ENCODE results near the gene BLTP3A.

Gene BLTP3A

GRCh38 chr6:34791164-34791700 lies 651 bp upstream of the BLTP3A start:
- no peaks in the 10 kb centered on the region for H3K27me3 ChIP-seq (ENCODE audit: insufficient read depth, poor library complexity, severe bottlenecking)
- H3K4me3 ChIP-seq (ENCODE audit: severe bottlenecking) = peak overlapping the region; percentile 99
- H3K9me3 ChIP-seq (ENCODE audit: severe bottlenecking) = no peaks in the 10 kb centered on the region
- no peak for DNase-seq (ENCODE audit: low spot score)
- H3K27ac ChIP-seq (ENCODE audit: poor library complexity, severe bottlenecking) = peak overlapping the region; percentile 55
- H3K36me3 ChIP-seq (ENCODE audit: low read depth) = no peaks in the 10 kb centered on the region
- no peaks in the 10 kb centered on the region for H3K4me1 ChIP-seq (ENCODE audit: insufficient read depth, poor library complexity, severe bottlenecking)
- TF ChIP-seq, protein P1, sequence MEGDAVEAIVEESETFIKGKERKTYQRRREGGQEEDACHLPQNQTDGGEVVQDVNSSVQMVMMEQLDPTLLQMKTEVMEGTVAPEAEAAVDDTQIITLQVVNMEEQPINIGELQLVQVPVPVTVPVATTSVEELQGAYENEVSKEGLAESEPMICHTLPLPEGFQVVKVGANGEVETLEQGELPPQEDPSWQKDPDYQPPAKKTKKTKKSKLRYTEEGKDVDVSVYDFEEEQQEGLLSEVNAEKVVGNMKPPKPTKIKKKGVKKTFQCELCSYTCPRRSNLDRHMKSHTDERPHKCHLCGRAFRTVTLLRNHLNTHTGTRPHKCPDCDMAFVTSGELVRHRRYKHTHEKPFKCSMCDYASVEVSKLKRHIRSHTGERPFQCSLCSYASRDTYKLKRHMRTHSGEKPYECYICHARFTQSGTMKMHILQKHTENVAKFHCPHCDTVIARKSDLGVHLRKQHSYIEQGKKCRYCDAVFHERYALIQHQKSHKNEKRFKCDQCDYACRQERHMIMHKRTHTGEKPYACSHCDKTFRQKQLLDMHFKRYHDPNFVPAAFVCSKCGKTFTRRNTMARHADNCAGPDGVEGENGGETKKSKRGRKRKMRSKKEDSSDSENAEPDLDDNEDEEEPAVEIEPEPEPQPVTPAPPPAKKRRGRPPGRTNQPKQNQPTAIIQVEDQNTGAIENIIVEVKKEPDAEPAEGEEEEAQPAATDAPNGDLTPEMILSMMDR (IDR thresholded peaks at IDR 0.05; ENCODE audit: poor library complexity, severe bottlenecking) = no peak
- peak; percentile 39 for ATAC-seq (ENCODE audit: low read depth)

DNA sequence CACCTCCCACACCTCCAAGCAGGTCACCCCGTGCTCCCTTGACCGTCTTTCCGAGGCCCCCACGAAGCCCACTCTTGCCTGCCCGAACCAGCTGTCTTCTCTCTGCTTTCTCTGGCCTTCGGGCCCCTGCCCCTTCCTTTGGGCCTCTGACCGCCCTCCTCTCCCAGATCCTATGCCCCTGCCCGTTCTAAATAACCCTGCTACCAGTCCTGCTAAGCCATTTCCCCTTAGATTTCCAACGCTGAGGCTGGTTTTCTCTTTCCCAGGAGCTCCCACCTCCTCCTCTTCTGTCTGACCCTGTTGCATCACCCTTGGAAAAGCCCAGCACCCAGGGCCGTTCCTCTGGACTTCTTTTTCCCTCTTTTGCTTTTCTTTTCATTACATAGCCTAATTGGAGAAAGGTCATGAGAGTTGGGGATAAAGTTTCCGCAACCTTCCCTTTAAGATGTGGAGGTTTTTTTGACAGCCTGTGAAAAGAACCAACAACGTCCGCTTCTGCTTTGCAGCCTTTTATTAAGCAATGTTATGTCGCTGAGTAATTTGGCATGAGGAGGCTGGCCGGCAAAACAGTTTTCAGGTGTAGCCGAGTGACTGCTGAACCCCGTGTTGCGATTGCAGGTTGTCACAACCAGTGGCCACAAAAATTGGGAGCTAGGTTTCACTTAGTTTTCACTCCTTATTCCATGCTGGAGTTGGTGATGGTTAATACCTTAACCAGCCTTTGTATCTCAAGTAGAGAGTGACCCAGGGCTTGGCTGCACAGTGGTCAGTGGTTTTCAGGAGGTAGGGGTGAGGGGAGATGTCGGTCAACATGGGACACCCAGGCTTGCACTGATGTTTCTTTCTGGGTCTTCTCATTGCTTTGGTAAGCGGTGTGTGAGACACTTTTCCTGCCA lies 970 bp downstream of the BLTP3A start:
- Histone ChIP-seq H3K36me3 (ENCODE audit: low read depth) (no peaks in the 10 kb centered on the region), H3K4me1 (ENCODE audit: insufficient read depth, poor library complexity, severe bottlenecking) (no peaks in the 10 kb centered on the region), H3K9me3 (ENCODE audit: severe bottlenecking) (no peaks in the 10 kb centered on the region), H3K27me3 (ENCODE audit: insufficient read depth, poor library complexity, severe bottlenecking) (no peaks in the 10 kb centered on the region), H3K4me3 (ENCODE audit: severe bottlenecking) (peak overlapping the region; percentile 99), H3K27ac (ENCODE audit: poor library complexity, severe bottlenecking) (peak overlapping the region; percentile 55)
- TF ChIP-seq, protein P1 (IDR thresholded peaks at IDR 0.05; ENCODE audit: poor library complexity, severe bottlenecking) = no peak
- peak; percentile 33 for ATAC-seq (ENCODE audit: low read depth)
- DNase-seq (ENCODE audit: low spot score) = no peak

DNA sequence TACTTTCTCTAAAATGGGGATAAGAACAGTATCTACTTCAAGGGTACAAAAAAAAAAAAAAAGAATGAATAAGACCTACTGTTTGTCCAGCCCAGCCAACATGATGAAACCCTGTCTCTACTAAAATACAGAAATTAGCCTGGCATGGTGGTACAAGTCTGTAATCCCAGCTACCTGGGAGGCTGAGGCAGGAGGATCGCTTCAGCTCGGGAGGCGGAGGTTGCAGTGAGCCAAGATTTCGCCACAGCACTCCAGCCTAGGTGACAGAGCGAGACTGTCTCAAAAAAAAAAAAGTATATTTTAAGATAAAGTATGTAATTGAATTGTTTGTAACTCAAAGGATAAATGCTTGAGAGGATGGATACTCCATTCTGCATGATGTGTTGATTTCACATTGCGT lies 2.0 kb downstream of the BLTP3A start:
- TF ChIP-seq, protein P1 (IDR thresholded peaks at IDR 0.05; ENCODE audit: poor library complexity, severe bottlenecking) = no peak
- H3K4me1 ChIP-seq (ENCODE audit: insufficient read depth, poor library complexity, severe bottlenecking) = no peaks in the 10 kb centered on the region
- no peaks in the 10 kb centered on the region for H3K36me3 ChIP-seq (ENCODE audit: low read depth)
- ATAC-seq (ENCODE audit: low read depth) (no peak), DNase-seq (ENCODE audit: low spot score) (no peak)
- no peaks in the 10 kb centered on the region for H3K9me3 ChIP-seq (ENCODE audit: severe bottlenecking)
- no peak overlapping the region for H3K27ac ChIP-seq (ENCODE audit: poor library complexity, severe bottlenecking)
- no peaks in the 10 kb centered on the region for H3K27me3 ChIP-seq (ENCODE audit: insufficient read depth, poor library complexity, severe bottlenecking)
- H3K4me3 ChIP-seq (ENCODE audit: severe bottlenecking) = no peak overlapping the region

DNA sequence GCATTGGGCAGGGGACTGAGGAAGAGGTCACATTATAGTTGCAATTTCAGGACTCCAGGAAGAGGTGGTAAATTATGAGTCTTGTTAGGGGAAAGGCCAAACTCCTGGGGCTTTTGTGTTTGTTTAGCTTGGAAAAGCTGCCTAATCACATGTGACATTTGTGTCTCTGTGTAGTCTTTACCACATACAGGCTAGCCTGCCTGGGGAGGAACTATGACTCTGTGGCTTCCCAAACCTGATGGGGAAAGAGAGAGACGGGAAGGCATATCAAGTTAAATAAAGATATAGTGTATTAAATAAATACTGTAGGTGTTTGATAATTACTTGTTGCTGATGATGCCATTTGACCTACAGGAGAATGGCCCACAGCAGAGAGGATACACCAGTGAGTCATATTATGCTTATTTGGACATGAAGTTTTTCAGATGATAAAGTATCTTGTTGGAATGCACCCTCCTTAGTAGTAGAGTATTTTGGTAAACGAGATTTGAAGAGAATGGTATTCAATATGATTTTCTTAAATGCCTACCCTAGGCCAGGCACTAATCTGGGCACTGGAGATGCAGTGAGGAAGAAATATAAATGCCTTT lies 4.0 kb downstream of the BLTP3A start:
- Histone ChIP-seq H3K36me3 (ENCODE audit: low read depth) (no peaks in the 10 kb centered on the region), H3K27ac (ENCODE audit: poor library complexity, severe bottlenecking) (no peak overlapping the region), H3K9me3 (ENCODE audit: severe bottlenecking) (no peaks in the 10 kb centered on the region), H3K4me3 (ENCODE audit: severe bottlenecking) (no peak overlapping the region), H3K4me1 (ENCODE audit: insufficient read depth, poor library complexity, severe bottlenecking) (no peaks in the 10 kb centered on the region), H3K27me3 (ENCODE audit: insufficient read depth, poor library complexity, severe bottlenecking) (no peaks in the 10 kb centered on the region)
- TF ChIP-seq, protein P1 (IDR thresholded peaks at IDR 0.05; ENCODE audit: poor library complexity, severe bottlenecking) = no peak
- DNase-seq (ENCODE audit: low spot score) (no peak), ATAC-seq (ENCODE audit: low read depth) (no peak)
